GM19023 (cell line): ENCODE measurements around the gene ZNF385C.

Experiments used
- ATAC-seq: cut with Tn5 transposase; IDR thresholded peaks from one replicate; pipeline ENCODE4 v1.9.1; 2021; ENCODE audit warnings: mild to moderate bottlenecking, moderate library complexity; ENCODE audit not compliant: unreplicated experiment

Gene ZNF385C

GRCh38 chr17:42126836-42127235 lies 28.6 kb upstream of the ZNF385C start:
- ATAC-seq = no peak

- ATAC-seq = no peak
Observed at GRCh38 chr17:42125565-42125964, 27.3 kb upstream of the ZNF385C start.

- ATAC-seq = no peak
Observed at GRCh38 chr17:42124256-42124655, 26.0 kb upstream of the ZNF385C start.

GRCh38 chr17:42122371-42123303 lies 24.4 kb upstream of the ZNF385C start, which contains the start of gene HSPB9:
TSS of gene HSPB9 (plus strand) at chr17:42122804. CDS start at chr17:42122851, 47 bp downstream.
- ATAC-seq = no peak

DNA sequence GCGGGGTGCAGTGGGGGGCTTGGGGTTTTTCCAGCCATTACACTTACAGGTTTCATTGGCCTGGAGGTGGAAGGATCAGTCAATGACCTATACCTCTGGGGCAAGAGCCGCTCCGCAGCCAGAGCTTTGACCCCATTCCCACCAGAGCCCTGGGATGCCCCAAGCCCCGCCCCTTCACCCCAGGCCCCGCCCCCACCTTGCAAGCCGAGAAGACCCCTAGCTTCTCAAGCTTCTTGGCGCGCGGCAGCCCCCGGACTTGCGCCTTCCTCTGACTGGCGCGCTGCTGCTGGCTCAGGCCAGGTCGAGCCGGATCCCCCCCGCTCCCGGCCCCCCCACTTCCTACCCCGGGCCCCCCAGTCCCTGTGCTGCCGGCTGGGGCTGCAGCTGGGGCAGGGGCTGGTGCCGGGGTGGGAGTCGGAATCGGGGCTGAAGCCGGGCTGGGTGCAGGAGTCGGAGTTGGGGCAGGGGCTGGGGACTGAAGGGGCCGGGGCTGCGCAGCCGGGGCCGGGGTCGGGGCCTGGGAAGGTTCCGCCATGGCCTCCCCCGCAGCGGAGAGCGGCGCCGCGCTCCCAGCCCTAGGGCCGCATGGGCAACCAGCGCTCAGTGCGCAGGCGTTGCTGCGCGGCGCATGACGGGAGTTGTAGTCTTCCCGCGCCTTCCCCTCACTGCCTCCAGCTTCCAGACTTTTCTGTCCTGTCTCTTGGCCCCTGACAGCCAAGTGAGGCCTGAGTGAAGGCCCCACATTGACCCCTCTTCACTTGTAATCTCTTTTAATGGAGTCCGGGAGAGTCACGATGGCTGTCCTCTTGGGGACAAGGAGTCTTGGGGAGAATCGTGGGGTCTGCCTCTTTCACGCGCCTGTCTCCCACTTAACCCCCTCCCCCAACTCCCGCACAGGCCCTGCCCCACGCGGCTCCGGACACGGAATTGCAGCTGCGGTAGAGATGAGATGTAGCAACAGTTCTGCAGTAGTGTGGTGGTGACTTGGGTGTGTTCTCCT lies 22.8 kb upstream of the ZNF385C start, which contains the start of gene KAT2A:
Gene KAT2A, minus strand, starts transcription at position 598 of the 1,000 bp plus-strand sequence. Its CDS starts 63 bp downstream, at position 535.
- peak; percentile 74 for ATAC-seq

DNA sequence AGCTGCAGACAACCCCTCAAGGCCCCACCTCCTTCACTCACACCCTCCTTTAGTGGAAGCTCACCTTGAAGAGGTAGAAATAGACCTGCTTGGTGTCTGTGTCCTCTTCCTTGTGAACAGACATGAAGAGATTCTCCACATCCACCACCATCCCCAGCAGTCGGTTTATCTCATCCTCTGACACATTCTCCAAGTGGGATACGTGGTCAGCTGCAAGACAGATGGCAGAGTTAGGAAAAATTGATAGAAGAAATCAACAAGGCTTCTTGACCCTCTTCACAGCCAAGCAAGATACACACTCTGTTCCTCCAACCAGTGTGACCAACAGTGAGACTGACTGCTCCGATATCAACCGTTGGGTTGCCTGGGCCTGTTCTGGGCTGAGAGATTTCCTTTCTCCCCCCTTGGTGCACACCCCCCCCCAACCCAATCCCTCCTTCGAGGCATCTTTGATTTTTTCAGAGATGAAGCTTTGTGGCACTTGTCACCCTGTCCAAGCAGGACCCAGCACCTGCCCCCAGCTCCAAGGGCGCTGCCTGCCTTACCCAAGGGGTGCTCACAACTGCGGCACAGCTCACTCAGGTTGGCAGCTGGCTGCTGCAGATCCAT lies 22.0 kb upstream of the ZNF385C start:
- no peak for ATAC-seq

DNA sequence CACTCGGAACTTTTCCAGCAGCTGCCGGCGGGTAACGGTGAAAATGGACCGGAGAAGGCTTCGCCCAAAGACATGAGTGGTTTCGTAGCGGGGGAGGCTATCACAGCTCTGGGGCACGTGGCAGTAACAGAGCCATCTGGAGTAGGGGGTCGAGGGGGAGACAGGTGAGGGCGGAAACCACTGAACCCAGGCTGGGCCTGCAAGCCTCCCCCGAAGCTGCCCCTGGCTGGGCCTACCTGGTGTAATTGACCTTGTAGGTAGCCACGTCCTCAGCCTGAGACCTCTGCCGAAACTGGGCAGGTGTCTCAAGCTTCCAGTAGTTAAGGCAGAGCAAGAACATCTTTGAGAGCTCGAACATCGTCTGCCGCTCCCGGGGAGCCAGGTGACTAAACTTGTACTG lies 21.0 kb upstream of the ZNF385C start:
- no peak for ATAC-seq

DNA sequence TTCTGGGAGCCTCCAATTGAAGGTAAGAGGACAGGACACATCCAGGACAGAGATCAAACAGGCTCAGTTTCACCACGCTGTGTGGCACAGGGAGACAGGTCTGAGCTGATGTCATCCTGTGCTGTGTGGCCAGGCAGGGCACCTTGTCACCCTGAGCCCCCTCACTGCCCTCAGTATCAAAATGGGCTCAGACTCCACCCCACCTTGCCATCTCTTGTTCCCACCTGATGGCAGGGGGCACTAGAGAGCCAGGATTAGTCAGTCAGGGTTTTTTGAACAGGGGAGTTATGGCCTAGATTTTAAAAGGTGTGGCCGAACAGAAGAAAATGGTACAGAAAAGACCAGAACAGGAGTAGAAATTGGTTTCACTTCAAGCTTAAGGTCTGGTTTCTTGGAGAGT lies 20.3 kb upstream of the ZNF385C start:
- ATAC-seq = no peak

- no peak for ATAC-seq
Observed at GRCh38 chr17:42118126-42118510, 19.8 kb upstream of the ZNF385C start.

- no peak for ATAC-seq
Observed at GRCh38 chr17:42117397-42118125, 19.3 kb upstream of the ZNF385C start.

DNA sequence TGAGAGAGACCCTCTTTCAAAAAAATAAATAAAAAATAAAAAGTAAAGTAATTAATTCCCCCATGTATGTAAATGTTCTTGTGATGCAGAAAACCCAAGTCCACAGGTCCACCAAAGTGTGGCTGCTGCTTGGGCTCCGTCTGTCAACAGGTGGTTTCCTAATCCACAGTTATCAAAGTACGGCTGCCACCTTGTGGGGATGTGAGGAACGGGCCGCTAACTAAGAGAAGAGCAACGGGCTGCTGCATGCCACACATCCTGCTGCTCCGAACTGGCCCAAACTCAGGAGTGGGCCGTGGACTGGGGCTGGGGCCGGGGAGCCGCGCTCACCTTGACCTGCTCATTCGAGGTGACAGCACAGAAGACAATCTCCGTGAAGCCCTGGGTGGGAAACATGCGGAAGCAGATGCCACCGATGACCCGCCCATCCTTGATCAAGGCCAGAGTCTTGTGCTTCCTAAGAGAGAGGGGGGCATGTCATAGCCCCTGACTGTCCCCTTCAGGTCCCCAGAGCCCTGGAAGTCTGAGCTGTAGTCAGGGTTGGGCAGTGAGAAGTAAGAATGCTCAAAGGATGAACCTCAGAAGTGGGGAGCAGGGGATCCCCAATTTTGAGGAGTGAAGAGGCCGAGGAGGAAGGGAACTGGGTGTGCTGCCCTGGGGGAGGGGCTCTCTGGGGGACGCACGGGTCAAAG lies 18.6 kb upstream of the ZNF385C start:
- ATAC-seq = no peak

- ATAC-seq = no peak
Observed at GRCh38 chr17:42114118-42114517, 15.8 kb upstream of the ZNF385C start.

GRCh38 chr17:42113293-42114069 lies 15.2 kb upstream of the ZNF385C start:
- ATAC-seq = no peak

GRCh38 chr17:42112552-42113176 lies 14.4 kb upstream of the ZNF385C start, which contains the start of gene DHX58:
TSS of gene DHX58 (minus strand) at chr17:42112714. CDS start at chr17:42111892, 822 bp downstream.
- peak; percentile 75 for ATAC-seq

DNA sequence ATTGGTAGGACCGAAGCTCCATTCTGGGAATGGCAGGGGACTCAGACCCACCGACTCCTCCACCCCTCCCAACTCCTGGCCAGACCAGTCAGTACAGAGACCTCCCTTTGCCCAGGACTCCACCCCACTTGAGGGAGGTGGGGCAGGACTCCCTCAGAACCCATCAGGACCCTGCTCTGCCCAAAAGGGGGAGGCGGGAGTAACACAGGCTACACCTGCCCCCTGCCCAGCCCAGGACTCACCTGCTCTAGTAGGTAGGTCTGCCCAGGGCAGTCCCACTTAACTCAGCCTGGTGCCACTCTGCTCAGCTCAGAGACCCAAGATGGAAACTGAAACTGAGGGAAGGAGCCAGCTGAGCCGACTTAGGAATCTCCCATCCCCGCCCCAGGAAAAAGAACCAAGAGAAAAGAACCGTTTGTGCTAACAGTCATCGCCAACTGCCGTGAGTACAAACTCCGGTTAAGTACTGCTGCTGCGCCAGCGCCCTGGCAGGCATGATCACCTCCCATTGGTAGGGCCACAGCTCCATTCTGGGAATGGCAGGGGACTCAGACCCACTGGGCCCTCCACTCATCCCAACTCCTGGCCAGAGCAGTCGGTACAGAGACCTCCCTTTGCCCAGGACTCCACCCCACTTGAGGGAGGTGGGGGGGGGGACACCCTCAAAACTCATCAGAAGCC lies 13.7 kb upstream of the ZNF385C start:
- ATAC-seq = no peak

- ATAC-seq = no peak
Observed at GRCh38 chr17:42111265-42111636, 13.0 kb upstream of the ZNF385C start.
